ENCODE measurements around the gene ZCWPW1.
"Not testable (repeated sequence)": the region's sequence is repeated elsewhere in the genome, so short reads cannot be mapped to it uniquely, and the experiment has no call there.

Gene ZCWPW1

DNA sequence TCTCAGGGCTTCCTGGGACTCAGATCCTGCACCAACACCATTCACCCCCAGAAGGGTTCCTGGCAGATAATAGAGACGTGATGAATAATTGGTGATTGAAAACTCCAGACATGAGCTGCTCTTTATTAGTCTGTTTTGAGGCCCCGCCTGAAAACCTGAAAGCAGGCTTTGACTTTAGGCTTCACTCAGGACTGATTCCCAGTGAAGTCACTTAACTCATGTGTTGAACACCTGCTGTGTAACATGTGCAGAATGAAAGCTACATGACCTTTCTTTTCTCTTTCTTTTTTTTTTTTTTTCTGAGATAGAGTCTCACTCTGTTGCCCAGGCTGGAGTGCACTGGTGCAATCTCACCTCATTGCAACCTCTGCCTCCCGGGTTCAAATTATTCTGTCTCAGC is 26.7 kb upstream of the ZCWPW1 start:
- no peak for DNase-seq

DNA sequence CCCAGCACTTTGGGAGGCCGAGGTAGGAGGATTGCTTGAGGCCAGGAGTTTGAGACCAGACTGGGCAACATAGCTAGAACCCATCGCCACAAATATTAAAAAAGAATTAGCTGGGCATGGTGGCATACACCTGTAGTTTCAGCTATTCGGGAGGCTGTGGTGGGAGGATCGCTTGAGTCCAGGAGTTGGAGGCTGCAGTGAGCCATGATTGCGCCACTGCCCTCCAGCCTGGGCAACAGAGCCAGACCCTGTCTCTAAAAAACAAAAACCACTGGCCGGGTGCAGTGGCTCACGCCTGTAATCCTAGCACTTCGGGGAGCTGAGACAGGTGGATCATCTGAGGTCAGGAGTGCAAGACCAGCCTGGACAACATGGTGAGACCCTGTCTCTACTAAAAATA is 25.4 kb upstream of the ZCWPW1 start:
- not testable (repeated sequence) for DNase-seq

DNA sequence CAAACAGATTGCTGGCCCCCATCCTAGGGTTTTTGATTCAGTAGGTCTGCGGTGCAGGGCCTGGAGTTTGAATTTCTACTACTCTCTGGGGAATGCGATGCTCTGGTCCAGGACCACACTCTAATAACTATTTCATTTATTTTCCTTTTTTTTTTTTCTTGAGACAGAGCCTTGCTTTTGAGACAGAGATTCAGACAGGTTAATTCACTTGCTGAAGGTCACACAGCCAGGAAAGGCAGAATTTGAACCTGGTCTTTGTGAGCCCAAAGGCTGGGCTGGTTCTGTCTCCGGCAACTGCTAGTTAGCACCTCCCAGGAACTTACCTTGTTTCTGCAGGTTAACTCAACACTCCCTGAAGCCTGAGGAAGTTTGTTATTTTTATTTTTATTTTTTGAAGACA is 24.0 kb upstream of the ZCWPW1 start:
- no peak for DNase-seq

DNA sequence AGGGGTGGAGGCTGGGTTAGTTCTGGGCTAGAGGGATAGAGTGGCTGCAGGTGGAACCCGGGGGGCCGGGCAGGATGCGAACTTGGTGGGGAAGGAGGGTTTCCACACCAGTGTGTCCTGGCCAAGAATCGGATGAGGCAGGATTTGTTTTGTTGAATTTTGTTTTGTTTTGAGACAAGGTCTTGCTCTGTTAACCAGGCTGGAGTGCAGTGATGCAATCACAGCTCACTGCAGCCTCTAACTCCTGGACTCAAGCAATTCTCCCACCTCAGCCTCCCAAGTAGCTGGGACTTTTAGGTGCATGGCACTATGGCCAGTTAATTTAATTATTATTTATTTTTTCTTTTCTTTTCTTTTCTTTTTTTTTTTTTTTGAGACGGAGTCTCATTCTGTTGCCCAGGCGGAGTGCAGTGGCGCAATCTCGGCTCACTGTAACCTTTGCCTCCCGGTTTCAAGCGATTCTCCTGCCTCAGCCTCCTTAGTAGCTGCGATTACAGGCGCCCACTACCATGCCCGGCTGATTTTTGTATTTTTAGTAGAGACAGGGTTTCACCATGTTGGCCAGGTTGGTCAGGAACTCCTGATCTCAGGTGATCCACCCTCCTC is 20.8 kb upstream of the ZCWPW1 start:
- DNase-seq, result no peak

DNA sequence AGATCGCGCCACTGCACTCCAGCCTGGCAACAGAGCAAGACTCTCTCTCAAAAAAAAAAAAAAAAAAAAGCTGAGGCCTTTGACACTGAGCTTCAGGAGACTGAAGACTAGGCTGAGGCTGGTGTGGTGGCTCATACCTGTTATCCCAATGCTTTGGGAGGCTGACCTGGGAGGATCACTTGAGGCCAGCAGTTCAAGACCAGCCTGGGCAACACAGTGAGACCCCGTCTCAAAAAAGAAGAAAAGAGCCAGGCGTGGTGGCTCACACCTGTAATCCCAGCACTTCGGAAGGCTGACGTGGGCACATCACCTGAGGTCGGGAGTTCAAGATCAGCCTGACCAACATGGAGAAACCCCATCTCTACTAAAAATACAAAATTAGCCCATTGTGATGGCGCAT is 18.9 kb upstream of the ZCWPW1 start:
- not testable (repeated sequence) for DNase-seq

DNA sequence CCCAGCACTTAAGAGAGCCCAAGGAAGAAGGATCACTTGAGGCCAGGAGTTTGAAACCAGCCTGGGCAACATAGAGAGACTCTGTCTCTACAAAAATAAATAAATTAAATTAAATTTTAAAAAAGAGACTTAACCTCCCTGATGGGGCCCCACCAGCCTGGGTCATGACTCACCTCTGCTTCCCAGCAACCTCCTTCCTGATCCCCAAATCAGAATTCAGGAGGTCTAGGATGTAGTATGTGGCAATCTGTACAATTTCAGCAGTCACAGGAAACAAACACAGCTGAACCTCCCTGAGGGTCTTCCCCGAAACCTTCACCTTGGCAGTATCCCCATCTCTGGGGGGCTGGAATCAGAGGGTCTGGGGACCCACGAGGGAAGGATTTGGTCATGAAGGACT is 17.5 kb upstream of the ZCWPW1 start:
- DNase-seq, result no peak

DNA sequence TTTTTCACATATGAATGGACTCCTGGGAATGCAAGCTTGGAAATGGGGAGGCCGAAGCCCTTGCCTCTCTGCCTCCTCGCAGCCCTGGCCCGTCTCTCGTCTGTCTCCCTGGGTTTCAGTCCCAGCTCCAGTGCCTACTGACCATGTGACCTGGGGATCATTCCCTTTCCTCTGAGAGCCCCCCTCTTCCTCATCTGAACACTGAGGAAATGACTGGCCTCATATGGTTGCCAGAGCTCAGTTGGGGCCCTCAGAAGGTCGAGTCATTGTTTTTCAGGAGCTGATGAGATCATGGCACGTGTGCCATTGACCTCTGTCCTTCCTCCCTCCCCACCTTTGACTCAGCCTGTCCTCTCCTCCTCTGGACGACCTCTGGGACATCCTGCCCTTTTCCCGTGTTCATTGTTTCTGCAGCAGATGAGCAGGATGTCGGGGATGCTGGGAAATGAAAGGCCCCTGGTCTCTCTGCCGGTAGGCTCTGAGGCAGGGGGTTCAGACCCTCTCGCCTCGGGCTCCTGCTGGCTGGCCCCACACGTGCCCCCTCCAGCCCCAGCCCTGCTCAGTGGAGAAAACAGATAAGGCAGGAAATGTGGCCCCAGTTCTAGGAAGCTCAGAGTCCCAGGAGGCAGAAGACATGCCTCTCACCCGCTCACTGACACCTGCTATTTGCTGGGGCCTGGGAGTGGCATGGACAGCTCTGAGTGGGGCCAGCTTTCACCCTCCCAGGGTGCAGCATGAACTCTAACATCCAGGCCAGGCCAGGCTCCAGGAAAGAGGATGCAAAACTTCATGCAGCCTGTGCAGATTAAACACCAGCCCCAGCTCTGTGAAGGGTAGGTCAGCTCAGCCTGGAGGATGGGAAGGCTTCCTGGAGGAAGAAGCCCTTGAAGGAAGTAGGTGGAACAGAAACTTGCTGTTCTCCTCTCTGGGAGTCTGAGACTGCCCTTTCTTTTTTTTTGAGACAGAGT is 16.1 kb upstream of the ZCWPW1 start:
- DNase-seq, result no peak

DNA sequence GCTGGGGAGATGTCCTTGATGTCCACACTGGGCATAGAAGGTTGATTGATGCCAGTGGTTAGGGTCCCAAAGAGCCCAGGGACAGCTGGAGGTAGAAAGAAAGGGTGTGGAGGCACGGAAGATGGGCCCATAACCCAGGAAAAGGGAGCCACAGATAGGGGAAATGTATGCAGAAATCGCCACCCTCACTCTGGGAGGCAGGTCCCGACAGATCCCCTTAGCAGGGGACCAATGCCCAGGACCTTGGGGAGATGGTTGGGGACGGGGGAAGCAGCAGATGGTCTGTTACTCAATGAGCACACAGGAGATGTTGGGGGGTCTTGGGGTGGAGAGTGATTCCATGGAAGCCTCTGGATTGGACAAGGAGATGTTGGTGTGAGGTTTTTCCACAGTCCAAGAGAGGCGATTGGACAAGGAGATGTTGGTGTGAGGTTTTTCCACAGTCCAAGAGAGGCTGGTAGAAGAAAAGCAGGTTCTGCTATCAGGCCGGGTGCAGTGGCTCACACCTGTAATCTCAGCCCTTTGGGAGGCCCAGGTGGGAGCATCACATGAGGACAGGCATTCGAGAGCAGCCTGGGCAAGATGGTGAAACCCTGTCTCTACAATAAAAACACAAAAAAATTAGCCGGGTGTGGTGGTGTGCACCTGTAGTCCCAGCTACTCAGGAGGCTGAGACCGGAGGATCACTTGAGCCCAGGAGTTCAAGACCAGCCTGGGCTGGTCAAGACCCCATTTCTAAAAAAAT is 14.8 kb upstream of the ZCWPW1 start:
- DNase-seq, result no peak

DNA sequence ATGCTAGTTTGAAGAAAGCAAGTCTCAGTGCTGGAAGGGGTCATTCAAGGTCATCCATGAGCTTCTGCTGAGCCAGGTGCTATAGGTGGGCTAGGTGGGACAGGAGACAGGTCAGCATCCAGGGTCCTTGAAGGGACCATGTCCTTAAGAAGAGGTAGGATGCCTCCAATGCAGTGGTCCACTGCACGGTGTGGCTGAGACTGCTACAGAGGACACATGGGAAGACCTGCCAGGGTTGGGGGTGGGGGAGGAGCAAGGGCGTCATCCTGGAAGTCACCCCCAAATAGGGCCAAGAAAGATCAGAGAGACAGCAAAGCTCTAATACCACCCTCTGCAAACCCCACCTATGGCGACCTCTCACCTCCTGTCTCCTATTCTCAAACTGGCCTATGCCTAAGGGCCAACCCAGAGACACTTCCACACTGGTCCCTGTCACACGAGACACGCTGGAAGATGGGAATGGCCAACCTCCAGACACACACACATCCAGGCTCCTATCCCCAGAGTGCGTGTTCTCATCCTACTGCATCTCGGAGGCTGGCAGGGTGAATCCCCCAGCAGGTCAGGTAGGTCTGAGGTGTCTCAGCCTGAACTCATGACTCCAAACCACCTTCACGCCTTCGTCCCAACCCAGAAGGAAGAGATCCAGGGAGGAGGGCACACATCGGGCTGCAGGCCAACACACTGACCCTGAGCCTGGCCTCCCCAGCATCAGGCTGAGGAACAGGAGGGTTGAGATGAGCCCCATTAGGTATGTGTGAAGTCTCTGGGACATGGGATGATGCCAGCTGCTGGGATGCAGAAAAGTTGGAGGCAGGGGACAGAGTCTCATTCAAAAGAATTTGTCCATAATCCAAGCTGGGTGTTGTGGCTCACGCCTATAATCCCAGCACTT is 13.4 kb upstream of the ZCWPW1 start:
- no peak for DNase-seq

DNA sequence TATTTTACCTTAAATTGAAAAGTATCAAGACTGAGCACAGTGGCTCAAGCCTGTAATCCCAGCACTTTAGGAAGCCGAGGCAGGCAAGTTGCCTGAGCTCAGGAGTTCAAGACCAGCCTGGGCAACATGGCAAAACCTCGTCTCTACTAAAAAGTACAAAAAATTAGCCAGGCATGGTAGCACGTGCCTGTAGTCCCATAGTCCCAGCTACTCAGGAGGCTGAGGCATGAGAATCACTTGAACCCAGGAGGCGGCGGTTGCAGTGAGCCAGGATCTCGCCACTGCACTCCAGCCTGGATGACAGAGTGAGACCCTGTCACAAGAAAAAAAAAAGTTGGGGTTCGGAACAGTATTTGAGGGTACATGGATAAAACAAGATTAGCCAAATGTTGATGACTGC is 10.7 kb upstream of the ZCWPW1 start:
- DNase-seq, result not testable (repeated sequence)

DNA sequence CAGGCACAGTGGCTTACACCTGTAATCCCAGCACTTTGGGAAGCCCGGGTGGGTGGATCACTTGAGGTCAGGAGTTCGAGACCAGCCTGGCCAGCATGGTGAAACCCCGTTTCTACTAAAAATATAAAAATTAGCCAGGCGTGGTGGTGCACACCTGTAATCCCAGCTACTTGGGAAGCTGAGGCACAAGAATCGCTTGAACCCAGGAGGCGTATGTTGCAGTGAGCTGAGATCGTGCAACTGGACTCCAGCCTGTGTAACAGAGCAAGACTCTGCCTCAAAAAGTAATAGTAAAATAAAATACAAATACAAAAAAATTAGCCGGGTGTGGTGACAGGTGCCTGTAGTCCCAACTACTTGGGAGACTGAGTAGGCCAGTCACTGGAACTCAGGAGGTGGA is 10.2 kb upstream of the ZCWPW1 start:
- not testable (repeated sequence) for DNase-seq

DNA sequence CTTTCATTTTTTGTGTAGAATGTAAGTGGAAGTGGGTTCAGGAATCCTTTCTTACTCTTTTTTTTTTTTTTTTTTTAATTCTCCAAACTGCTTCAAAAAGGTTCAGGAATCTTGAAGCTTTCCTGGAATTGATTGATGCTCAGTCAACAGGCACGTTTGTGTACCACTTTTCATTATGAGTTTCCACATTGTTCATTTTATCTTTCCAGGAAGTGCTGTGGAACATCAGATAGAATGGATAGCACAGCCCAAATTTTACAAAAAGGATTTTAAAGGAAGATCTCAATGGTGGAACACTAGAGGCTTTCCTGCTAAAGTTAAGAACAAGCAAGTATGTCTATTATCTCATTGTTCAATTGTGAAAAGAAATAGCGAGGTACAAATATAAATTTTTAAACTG is 9.7 kb upstream of the ZCWPW1 start:
- DNase-seq, result no peak

DNA sequence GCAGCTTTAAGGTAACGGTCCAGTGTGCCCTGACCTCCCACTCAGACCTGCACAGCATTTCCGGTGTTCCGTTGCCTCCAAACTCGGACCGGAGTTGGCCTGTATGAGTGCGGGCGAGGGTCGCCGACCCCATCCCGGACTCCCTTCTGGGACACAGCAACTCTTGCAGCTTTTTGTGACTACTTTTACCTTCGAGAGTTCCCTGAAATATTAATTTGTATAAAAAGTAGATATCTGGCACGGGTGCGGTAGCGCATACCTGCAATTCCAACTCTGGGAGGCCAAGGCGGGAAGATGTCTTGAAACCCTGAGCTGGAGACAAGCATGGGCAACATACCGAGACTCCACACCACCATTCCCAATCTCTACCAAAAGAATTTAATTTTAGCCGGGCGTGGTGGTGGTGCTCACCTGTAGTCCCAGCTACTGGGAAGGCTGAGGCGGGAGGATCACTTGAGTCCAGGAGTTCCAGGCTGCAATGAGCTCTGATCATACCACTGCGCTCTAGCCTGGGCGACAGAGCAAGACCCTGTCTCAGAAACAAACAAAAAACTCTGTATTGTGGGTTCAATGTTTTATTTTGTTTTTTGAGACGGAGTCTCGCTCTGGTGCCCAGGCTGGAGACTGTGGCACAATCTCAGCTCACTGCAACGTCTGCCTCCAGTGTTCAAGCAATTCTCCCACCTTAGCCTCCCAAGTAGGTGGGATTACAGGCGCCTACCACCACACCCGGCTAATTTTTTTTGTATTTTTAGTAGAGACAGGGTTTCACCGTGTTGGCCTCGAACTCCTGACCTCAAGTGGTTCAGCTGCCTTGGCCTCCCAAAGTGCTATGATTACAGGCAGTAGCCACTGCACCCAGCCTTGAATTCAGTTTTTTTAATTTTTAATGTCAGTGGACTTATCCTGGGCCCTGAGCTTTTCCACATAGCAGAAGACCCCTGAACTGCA is 8.9 kb upstream of the ZCWPW1 start:
- no peak for DNase-seq

DNA sequence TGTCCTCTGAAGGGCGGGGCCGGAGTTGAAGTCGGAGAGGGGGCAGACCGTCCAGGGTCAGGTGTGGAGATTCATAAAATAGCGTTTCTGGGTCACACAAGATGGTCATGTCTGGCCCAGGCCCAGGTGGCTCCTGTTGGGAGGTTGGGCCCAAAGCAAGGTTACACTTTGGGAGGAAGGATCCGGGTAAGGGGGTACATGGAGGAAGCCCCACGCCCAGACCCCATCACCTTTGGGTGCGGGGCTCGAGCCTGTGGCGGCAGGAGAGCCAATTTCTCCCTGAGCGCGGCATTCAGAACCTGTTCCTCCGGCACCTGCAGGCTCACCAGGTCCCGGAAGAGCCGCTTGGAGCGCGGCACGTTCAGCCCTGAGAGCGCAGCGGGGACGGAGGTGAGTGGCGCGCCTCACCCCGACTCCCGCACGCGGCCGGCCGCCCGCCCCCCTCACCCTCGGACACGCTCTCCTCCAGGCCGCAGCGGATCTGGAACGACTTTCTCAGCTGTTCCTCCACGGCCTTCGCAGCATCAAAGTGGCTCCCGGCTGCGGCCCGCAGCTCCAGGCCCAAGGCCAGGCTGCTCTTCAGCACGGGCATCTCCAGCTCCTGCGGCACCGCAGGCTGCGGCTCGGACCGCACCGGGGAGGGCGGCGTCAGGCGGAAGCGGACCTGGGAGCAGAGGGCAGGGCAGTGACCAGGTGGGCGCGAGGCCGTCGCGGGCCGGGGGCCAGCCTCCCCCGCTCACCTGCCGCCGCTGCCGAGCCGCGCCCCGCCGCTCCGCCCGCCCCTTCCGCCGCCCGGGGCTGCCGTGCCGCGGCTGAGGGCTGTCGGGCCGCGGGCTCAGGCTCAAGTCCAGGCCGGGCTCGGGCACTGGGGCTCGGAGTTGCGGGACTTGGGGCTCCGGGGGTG is 7.2 kb upstream of the ZCWPW1 start:
- DNase-seq, result no peak

DNA sequence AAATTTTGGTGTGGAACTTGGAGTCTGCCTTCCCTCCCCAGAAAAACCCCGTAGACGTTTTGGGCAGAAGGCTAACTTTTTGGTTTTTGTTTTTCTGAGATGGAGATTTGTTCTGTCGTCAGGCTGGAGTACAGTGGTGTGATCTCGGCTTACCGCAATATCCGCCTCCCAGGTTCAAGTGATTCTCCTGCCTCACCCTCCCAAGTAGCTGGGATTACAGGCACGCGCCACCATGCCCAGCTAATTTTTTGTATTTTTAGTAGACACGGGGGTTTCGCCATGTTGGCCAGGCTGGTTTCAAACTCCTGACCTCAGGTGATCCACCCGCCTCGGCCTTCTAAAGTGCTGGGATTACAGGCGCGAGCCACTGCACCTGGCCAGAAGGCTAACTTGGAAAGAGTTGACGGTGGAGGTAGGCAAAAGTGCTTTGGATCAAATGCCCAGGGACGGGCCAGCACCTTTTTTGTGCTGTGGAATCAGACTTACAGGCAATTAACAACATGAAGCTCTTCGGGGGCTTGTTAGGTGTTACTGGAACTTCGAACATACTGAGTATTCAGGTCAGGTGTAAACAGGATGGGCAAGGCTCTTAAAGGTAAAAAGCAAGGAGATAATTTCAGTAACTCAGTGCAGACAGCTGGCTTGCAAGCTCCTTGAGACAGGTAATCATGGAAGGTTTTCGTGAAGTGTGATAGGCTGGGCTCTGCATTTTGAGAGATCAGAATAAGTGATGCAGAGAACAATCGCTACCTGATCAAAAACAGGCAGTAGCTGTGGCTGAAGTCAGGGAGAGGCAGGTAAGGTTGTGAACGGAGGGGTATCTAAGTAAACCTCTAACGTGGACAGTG is 6.0 kb upstream of the ZCWPW1 start:
- no peak for DNase-seq

DNA sequence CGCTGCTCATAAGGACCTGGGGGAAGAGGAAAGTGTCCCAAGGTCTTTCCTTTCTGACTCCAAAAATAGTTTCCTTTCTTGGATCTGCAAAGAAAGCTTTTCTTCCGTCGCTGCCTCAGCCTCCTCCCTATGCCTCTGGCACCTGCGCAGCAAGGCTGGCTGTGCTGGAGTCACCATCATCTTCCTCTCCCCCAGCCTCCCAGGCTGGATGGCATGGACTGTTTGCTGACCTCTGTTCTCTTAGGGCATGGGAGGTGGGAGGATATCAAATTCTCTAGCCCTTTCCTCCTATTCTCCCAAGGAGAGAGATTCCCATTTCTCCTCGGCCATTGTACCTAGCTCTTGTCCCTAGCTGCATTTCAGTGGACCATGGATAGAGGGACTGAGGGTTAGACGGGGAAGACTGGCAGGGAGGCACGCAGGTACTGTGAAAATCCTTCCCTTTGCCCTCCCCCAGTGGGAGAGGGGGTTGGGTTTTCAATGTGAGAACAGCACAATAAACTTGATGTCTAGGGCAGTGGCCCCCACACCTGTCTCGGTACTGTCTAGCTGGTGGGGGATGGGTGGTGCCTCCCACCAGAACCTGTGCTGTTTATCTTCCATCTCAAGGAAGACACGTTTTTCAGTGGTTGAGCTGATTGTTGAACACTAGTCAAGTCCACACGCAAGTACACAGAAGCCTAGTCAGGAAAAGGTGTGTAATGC is 5.2 kb upstream of the ZCWPW1 start:
- DNase-seq, result no peak

DNA sequence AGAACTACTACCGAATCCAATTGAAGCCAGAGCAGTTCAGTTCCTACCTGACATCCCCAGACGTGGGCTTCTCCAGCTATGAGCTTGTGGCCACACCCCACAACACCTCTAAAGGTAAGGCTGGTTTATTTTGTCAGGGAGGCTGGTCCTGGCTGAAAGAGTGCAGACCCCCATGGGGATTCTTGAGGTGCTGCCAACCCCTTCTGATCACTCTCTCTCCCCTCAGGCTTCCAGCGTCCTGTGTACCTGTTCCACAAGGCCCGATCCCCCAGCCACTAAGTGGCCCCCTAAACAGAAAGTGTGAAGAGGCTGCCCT is 4.7 kb upstream of the ZCWPW1 start:
- no peak for DNase-seq

DNA sequence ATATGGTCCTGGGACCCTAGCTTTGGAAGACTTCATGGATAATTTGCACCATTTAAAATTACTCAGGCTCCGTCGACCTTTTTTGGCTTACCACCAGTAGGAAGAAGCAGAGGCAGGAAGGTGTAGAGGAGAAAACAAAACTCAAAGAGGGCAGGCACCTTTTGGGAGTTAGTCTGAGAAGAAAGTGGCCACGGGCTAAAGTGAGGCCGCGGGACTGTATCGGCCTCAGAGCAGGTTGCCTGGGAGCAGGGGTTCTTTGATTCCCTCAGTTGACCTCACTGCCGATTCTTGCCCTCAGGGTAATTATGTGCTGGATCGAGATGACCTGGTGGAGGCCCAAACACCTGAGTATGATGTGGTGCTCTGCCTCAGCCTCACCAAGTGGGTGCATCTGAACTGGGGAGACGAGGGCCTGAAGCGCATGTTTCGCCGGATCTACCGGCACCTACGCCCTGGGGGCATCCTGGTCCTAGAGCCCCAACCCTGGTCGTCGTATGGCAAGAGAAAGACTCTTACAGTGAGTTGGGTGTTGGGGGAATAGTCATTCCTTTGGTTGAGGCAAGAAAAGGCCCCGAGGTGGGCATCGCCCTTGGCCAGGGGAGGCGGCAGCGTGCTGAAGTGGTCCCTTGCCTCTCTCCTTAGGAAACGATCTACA is 4.2 kb upstream of the ZCWPW1 start:
- no peak for DNase-seq
